KG1 (cell line): ENCODE data around the gene FPGS.
"Not testable (repeated sequence)": the region's sequence is repeated elsewhere in the genome, so short reads cannot be mapped to it uniquely, and the experiment has no call there.

Experiments
- DNase-seq: peaks from one replicate; lab custom pipeline; 2025; lab: John Stamatoyannopoulos, UW

Gene FPGS

GRCh38 chr9:127812936-127813675, 10.4 kb downstream of the FPGS start:
- DNase-seq: no peak

GRCh38 chr9:127813686-127814226, 11.1 kb downstream of the FPGS start:
- no peak for DNase-seq

- no peak for DNase-seq
Measured at GRCh38 chr9:127814619-127815511, 12.2 kb downstream of the FPGS start.

- DNase-seq: no peak
Measured at GRCh38 chr9:127815512-127816361, 13.1 kb downstream of the FPGS start.

- no peak for DNase-seq
Measured at GRCh38 chr9:127816362-127816725, 13.7 kb downstream of the FPGS start.

GRCh38 chr9:127816728-127817127, 14.0 kb downstream of the FPGS start:
- no peak for DNase-seq

GRCh38 chr9:127817881-127818434, 15.3 kb downstream of the FPGS start:
- no peak for DNase-seq

GRCh38 chr9:127818574-127818973, 15.9 kb downstream of the FPGS start:
- no peak for DNase-seq

GRCh38 chr9:127822108-127822507, 19.4 kb downstream of the FPGS start:
- no peak for DNase-seq

- no peak for DNase-seq
Measured at GRCh38 chr9:127825319-127826051, 22.8 kb downstream of the FPGS start.

GRCh38 chr9:127826253-127826913, 23.7 kb downstream of the FPGS start:
- DNase-seq: no peak

- no peak for DNase-seq
Measured at GRCh38 chr9:127828262-127829031, 25.8 kb downstream of the FPGS start.

- no peak for DNase-seq
Measured at GRCh38 chr9:127829205-127829906, 26.7 kb downstream of the FPGS start.

GRCh38 chr9:127832248-127832647, 29.6 kb downstream of the FPGS start:
- no peak for DNase-seq

- no peak for DNase-seq
Measured at GRCh38 chr9:127833555-127833954, 30.9 kb downstream of the FPGS start.

GRCh38 chr9:127835991-127836516, 33.4 kb downstream of the FPGS start:
- DNase-seq: no peak

GRCh38 chr9:127836561-127836960, 33.9 kb downstream of the FPGS start:
- not testable (repeated sequence) for DNase-seq

GRCh38 chr9:127837346-127837745, 34.7 kb downstream of the FPGS start:
- no peak for DNase-seq
